HG02610 (cell line): ENCODE data around the gene DAAM2.

Experiments
- ATAC-seq: cut with Tn5 transposase; IDR thresholded peaks from one replicate; pipeline ENCODE4 v1.9.1; 2021; ENCODE audit warnings: mild to moderate bottlenecking, moderate library complexity; ENCODE audit not compliant: unreplicated experiment

The DAAM2 gene

GRCh38 chr6:39843305-39844020 is 51.3 kb downstream of the DAAM2 start:
- no peak for ATAC-seq

DNA sequence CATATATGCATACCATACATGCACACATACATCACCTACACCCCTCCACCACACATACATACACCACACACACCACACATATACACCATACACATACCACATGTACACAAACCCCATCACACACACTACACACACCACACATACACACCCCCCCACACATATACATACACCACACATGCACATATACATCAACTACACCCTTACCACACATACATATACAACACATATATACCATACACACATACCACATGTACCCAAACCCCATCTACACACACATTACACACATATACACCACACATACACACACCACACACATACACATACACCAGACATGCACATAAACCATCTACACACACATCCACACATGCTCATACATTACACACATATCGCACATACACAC is 52.7 kb downstream of the DAAM2 start:
- ATAC-seq = no peak

GRCh38 chr6:39847221-39847620 is 55.0 kb downstream of the DAAM2 start:
- no peak for ATAC-seq

DNA sequence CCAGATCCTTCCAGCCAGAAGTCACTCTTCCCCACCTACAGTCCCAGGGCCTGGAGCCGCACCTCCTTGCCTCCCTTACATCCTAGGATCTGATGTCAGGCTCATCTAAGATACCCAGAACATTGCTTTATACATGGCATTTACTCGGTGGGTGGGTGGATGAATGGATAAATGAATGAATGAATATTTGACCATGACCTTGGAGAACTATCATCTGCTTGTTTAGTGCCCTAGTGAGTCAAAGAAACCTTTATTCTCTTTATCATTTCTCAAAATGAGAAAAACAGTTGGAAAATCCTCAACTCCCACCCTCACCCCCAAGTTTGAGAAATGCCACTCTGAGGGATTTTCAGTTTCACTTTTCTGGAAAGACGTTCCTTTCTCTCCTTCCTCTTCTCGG is 56.0 kb downstream of the DAAM2 start:
- ATAC-seq = no peak

DNA sequence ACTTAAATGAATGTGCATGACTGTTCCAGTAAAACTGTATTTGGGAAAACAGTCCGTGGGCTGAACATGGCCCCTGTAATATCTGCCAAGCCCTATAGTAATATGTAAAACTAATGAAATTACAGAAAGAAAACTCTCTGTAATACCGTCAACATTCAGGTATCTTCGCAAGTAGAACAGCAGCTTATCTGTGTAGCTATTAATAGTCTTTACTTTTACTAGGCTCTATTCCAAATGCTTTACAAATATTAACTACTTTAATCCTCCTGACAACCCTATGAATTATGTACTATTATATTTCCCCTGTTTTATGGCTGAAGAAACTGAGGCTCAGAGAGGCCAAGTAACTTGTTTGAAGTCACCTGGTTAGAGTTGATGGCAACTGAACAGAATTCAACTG is 57.1 kb downstream of the DAAM2 start:
- ATAC-seq = no peak

GRCh38 chr6:39849764-39850163 is 57.6 kb downstream of the DAAM2 start:
- ATAC-seq = no peak

DNA sequence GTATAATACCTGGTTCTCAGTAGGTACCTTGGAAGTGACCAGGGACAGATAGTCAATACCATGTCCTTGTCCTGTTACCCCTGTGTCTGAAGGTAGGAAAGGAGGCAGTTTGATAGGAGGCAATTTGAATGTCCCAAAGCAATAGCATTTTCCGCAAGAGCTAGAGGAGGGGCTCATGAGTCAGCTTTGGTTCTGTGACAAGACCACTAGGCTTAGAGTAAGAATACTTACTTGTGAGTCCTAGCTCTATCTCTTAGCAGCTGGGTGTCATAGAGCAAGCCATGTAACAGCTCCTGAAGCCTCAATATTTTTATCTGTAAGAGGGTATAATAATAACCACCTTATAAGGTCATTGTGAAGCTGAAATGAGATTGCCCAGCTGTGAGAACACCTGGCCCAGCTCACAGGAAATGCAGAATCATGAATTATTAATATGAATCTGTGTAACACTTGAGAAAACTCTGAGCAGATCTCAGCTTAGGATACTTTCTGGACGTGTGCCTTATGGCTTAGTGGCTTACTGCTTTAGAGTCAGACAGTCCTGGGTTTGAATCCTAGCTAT is 58.6 kb downstream of the DAAM2 start:
- no peak for ATAC-seq

GRCh38 chr6:39851331-39851730 is 59.2 kb downstream of the DAAM2 start:
- ATAC-seq = no peak

DNA sequence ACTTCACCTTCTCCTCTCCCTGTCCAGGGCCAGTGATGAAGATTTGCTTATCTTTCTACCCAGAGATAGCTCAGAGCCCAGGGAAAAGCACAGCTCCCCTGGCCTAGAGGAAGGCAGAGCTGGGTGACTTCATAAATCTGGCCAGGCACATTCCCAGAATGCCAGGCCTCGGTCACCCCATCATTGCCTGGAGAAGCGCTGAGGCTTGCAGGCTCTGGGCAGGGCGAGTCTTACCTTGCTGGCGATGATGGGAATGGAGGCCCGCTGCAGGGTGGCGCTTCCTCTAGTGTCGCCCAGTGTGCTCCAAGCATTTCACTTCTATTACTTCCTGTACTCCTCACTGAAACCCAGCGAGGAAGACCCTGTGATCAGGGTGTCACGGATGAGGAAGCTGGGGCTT is 60.1 kb downstream of the DAAM2 start:
- ATAC-seq = no peak

DNA sequence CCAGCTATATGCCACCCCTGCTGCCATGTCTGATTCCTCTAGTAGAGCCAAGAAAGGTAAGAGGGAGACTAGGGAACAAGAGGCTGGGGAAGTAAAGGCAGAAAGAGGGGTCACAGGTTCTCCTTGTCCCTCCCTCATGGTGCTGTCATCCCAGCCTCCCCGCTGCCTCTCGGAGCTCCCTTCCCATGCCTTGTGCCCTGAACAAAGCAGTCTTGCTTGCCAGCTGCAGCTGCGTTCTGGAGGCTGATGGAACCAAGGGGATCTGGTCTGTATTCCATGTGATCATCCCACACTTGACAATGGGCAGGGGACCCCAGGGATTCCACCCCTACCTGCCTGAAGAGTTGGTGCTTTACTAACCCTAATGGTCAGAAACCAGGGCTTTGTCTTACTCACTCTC is 61.4 kb downstream of the DAAM2 start:
- ATAC-seq = no peak

DNA sequence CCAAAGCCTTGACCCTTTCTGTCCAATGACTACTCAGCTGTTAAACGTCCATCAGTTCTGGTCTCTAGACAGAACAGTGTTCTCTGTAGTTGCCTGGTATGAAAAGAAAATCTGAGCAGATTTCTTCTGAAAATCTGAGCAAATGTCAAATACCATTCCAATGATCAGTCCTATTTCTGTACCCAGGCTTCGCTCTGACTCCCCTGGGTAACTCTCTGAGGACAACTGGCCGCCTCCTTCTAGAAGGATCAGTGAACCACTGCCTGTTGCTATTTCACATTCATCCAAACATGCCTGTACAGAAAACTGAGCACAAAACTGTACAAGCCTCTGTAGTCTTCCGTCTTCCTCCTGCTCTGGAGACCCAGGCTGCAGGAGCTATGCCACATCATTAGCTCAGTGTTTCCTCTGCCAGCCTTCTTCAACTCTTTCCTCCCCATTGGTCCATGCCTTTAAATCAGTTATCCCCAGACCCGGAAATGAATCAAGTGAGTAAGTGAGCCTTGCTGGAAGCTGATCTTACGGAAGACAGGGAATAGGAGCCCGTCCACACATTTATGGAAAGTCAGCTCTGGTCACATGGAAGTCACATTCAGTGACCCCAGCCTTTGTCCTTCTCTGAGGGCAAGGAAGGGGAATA is 63.3 kb downstream of the DAAM2 start:
- no peak for ATAC-seq

DNA sequence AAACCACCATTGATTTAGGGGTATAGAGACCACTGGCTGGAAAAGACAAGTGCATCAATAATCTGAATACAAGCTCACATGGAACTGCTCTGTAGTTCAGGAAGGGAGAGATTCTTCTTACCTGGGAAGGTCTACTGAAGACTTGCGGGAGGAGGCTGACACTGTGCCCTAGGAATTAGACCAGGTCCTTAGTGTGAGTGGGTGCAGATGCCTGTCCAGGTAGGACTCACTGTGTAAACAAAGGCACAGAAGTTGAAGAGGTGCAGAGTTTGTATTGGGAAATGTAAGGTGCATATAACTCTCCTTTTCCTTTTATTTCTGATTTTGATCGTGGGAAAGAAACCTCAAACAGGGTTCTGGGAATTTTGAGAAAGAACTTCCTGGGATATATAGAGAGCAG is 66.8 kb downstream of the DAAM2 start:
- no peak for ATAC-seq

- ATAC-seq = no peak
Measured at GRCh38 chr6:39861663-39862062, 69.5 kb downstream of the DAAM2 start.

- ATAC-seq = no peak
Measured at GRCh38 chr6:39865011-39865888, 73.1 kb downstream of the DAAM2 start.

DNA sequence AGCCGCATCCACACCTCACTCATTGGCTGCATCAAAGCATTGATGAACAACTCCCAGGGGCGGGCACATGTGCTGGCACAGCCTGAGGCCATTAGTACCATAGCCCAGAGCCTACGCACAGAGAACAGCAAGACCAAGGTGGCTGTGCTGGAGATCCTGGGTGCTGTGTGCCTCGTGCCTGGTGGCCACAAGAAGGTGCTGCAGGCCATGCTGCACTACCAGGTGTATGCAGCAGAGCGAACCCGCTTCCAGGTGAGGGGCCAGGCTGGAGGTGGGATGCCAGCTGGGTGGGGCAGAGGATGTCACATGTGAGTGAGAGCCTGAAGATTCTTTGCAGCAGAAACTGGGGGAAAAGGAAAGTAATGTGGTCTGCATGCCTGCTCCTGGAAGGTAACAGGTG is 75.4 kb downstream of the DAAM2 start:
- no peak for ATAC-seq

DNA sequence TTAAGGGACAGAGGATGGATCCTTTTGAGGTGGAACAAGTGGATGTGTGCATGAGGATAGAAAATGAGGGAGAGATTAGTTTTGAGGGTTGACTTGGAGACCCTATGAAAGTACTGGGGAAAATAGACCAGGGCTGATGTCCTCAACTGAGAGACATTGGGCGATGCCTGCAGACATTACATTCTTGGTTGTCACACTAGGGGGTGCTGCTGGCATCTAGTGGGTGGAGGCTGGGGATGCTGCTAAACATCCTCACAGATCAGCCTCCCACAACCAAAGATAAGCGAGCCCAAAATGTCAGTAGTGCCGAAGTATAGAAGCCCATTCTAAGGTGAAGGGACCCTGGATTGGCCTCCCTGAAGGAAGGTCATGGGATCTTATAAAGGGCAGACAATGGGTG is 78.8 kb downstream of the DAAM2 start:
- ATAC-seq = no peak

- no peak for ATAC-seq
Measured at GRCh38 chr6:39873439-39873838, 81.3 kb downstream of the DAAM2 start.

DNA sequence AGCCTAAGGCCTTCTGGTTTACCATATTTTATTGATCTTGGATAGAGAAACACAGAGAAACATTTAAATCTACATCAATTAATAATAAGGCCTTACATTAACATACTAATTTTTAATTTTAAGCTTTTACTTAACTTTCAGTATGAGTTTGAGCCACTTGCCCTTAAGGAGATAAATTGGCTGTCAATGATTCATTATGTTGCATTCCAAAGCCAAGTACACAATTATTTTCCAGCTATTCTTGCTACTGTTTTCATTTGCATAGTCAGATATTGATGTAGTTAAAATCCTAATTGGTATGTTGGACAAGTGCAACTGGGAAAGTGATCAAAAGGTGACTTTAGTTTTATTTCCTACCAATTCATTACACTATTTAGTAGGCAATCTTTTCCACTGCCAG is 83.9 kb downstream of the DAAM2 start:
- ATAC-seq = no peak

GRCh38 chr6:39876826-39877225 is 84.7 kb downstream of the DAAM2 start:
- ATAC-seq = no peak

DNA sequence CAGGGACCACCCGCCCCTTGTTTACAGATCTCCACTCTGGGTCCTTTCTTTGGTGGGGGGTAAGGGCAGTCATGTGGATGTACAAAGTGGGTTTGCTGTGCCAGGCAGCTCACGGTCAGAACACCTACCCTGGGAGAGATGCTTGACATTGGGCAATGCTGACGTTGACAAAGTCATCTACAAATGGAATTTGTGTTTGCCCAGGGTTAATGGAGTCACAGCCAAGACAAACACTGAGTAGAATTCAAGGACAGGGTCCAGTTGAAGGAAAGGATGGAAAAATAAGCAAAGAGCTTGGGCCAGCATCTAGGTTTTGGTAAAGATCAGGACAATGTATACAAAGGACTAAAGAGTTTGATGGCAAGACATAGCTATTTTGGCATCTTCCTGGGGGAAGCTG is 87.4 kb downstream of the DAAM2 start:
- no peak for ATAC-seq

DNA sequence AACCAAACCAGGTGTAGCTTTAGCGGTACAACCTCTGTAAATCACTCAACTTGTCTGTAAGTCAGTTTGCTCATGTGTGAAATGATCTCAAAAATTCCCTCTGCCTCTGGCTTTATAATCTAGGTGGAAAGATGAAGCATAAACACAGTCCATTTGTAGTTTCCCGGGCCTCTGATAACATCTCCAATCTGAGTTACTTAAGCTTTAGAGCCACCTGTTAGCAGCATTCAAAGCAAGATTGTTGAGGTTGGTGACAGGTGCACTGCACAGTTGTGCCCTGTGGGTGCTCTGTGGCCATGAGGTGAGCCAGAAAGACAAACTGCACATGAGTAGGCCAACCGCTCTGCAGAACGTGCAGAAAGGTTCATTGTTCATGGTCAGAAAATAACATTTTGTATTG is 88.4 kb downstream of the DAAM2 start:
- ATAC-seq = no peak
